ENCODE data around the gene HARBI1.

GRCh38 chr11:46562527-46562926 is 54.5 kb downstream of the HARBI1 start:
- TF ChIP-seq CTCF (IDR thresholded peaks at IDR 0.05) = no peak
- TF ChIP-seq ZNF281 (CRISPR knock-in tag; IDR thresholded peaks at IDR 0.05) = no peak
- TF ChIP-seq KAT7 (CRISPR knock-in tag; IDR thresholded peaks at IDR 0.05; ENCODE audit: borderline replicate concordance) = no peak
